Transverse colon (tissue), 4 donors: ENCODE results near the gene FLVCR2.

Experiments
- EP300 ChIP-seq: sonication (generic); formaldehyde crosslinking; IDR thresholded peaks from one replicate; pipeline ENCODE4 v1.6.1; 2017; ENCODE audit warnings: antibody characterized with exemption, low read depth
- POLR2A ChIP-seq: fragments of 450-650 bp; IDR thresholded peaks from one replicate; pipeline ENCODE4 v1.6.1; 2016; ENCODE audit warnings: antibody characterized with exemption, mild to moderate bottlenecking, moderate library complexity
- POLR2AphosphoS5 ChIP-seq, 3 donors: sonication (generic); formaldehyde crosslinking; IDR thresholded peaks; one replicate each; pipeline ENCODE4 v1.6.1; 2016; ENCODE audit warnings: antibody characterized with exemption in 3 of 3
- TF ChIP-seq, protein P1 (sequence below), 5 experiments: fragments of 200-600 bp in 3 of 5; fragments of 450-650 bp in 2 of 5; sonication (generic) in 3 of 5; IDR thresholded peaks; 1 replicate in 2 of 5; 2 replicates in 3 of 5; pipeline ENCODE4 v1.5.1; 2016 to 2017; ENCODE audit warnings: antibody characterized with exemption in 5 of 5, inconsistent platforms in 3 of 5, mild to moderate bottlenecking in 2 of 5, moderate library complexity in 1 of 5

DNA sequence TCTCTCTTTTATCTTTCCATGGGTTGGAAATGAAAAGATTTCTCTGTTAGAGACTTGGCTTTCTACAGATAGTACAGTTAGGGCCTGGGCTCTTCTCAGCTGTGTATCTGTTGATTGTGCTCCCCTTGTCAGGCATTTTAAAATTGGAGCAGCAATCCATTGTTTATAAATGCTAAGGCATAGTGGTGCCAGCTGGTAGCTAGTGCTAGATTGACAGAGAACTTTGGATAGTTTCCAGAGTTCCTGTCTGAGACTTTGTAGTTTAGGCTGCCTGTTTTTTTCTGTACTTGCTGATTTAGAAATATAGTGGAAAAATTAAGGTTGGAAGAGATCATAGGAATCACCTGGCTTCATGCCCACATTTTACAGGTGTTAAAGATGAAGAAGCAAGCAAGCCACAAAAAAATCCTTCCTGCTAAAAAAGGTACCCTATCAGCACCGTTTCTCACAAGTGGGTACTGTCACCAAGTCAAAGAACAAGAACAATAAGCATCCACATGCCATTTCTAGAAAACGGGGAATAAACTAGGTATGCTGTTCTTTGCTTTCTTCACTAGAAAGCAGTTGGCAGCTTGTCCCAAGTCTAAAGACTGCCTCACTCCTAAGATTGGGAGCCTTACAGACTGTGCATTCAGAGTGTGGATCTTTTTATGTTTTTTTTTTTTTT lies 88.8 kb downstream of the FLVCR2 start:
- TF ChIP-seq, protein P1, sequence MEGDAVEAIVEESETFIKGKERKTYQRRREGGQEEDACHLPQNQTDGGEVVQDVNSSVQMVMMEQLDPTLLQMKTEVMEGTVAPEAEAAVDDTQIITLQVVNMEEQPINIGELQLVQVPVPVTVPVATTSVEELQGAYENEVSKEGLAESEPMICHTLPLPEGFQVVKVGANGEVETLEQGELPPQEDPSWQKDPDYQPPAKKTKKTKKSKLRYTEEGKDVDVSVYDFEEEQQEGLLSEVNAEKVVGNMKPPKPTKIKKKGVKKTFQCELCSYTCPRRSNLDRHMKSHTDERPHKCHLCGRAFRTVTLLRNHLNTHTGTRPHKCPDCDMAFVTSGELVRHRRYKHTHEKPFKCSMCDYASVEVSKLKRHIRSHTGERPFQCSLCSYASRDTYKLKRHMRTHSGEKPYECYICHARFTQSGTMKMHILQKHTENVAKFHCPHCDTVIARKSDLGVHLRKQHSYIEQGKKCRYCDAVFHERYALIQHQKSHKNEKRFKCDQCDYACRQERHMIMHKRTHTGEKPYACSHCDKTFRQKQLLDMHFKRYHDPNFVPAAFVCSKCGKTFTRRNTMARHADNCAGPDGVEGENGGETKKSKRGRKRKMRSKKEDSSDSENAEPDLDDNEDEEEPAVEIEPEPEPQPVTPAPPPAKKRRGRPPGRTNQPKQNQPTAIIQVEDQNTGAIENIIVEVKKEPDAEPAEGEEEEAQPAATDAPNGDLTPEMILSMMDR (IDR thresholded peaks at IDR 0.05) = no peak
- TF ChIP-seq POLR2A (no peak), EP300 (no peak), POLR2AphosphoS5 (IDR thresholded peaks at IDR 0.05) (no peak)
